Umbilical cord (tissue), 2 donors: ENCODE measurements around the gene CCDC170. TPM values are rescaled to one million over a fixed set of nuclear protein-coding genes. Genes with fewer than 3 reads are reported as not detected.

Source experiments
- DNase-seq: peaks from one replicate; pipeline ENCODE4 v3.0.0-alpha.2; 2015; ENCODE audit warnings: low spot score
- total RNA-seq: library from RNA; depleted of rRNA; stranded (reverse); fragments of >200 nt; gene quantifications from one replicate; pipeline ENCODE4 v1.2.3, GENCODE V29; 2014; ENCODE audit warnings: low replicate concordance; ENCODE audit not compliant: insufficient read depth

The CCDC170 gene
- total RNA-seq, 1 donor from 2014 or later: 1.4 TPM

DNA sequence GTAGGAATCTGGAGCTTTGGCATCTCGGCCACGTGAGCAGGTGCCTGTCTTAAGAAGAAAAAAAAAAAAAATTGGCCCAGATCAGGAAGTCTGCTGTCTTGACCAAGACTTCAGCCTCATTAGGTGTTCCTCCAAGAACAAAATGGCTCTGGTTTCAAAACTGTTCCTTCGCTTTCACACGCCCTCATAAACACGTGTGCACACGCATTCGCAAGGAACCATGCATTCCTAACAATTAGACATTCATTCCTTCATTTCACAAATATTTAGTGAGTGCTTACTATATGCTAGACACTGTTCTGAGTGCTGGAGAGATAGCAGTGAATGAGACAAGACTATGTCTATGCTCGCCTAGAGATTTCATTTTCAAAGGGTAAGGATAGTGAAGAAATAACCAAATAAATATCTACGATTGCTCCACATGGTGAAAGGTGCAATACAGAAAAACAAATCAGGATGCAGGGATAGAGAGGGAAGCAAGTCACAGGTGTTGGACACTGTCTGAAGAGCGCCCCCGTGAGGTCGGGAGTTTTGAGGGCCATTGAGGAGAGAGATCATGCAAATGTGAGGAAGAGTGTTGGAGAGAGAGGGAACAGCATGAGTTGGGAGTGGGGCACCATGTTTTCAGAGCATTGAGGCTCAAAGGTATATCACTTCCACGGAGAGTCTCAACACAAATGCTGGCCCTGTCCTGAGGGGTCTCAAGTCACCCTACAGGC is 53.3 kb downstream of the CCDC170 start:
- DNase-seq: no peak

DNA sequence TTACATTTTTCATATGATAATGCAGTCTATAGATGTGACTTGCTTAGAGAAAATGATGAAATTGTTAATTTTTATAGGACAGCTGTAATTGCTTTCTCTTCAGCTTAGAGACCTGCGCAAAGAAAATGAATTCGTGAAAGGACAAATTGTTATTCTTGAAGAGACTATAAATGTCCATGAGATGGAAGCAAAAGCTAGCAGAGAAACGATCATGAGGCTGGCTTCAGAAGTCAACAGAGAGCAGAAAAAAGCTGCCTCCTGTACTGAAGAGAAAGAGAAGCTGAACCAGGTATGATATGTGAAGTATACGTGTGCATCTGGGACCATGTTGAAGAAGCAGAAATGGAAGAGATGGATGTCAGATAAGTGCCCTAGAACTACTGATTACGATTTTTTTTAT is 54.4 kb downstream of the CCDC170 start:
- no peak for DNase-seq

DNA sequence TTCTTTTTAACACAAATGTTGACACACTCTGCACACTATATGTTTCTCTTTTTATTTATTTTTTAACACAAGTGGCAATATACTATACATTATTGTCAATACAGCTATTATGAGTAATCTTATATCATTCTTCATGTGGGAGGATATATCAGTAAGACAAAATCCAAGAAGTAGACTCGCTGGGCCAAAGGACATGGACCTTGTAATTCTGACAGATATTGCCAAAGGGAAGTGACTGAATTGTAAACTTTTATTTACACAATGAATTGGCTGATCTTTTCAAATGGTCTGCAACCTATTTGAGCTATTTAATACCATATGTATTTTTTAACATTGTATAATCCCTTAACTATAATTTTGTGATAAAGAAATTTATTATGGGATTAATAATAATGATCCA is 56.0 kb downstream of the CCDC170 start:
- no peak for DNase-seq

DNA sequence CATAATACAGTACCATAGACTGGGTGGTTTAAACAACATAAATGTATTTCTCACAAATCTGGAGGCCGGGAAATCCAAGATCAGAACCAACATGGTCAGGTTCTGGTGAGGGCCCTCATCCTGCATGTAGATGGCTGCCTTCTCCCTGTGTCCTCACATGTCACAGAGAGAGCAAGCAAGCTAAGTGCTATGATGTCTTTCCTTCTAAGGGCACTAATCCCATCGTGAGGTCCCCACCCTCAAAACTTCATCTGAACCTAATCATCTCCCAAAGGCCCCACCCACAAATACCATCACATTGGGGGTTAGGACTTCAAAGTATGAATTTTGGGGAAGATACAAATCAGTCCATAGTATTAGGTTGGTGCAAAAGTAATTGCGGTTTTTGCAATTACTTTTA is 56.8 kb downstream of the CCDC170 start:
- no peak for DNase-seq

DNA sequence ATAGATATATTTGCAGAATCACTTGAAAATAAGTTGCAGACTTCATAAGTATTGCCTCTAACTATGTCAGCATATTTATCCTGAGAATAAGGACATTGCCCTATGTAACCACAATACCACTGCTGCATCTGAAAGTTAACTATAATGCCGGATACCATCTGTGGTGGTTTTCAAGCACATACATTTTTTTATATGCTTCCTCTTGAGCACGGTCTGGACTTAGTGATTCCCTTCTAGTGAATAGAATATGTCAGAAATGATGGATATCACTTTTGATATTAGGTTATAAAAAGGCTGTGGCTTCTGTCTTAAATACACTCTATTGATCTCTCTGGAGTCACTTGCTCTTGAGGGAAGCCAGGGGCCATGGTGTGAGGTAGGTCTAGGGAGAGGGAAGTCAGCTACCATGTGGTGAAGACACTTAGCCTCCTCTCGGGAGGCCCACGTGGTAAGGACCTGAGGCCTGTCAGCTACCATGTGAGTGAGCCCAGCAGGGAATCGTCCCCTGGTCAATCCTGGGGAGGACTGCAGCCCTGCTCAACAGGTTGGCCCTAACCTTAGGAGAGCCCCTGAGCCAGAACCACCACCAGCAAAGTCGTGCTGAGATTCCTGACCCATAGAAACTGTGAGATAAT is 57.5 kb downstream of the CCDC170 start:
- no peak for DNase-seq

DNA sequence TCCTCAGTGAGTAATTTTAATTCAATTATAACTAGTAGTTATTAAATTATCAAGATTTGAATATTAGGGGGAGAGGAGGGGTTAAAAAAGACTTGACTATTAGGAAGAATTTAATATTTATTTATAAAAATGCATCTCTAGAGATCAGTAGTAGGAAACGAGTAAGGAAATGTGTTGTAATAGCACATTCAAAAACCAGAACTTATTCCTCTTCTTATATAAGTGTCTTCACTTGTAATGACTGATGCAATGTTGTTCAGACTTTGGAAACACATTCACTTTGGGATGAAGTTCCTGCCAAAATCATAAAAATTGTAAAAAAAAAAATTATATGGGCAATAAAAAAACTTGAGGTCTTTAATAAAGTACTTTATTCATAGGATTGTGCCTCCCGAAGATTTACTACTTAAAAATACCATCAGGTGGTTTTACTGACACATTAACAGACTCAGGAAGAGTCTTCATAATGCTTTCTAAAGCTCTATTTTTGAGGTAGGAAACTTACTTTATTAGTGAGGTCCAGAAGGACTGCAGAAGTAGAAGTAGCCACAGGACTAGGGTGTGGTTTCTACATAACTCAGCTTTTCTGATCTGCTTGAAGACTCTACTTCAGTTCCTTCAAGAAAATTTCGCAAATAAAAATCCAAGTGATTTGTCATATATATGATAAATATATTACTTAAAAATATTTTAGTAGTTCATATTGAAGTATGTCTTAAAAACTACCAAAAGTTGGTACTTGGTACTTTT is 59.8 kb downstream of the CCDC170 start:
- DNase-seq: no peak

DNA sequence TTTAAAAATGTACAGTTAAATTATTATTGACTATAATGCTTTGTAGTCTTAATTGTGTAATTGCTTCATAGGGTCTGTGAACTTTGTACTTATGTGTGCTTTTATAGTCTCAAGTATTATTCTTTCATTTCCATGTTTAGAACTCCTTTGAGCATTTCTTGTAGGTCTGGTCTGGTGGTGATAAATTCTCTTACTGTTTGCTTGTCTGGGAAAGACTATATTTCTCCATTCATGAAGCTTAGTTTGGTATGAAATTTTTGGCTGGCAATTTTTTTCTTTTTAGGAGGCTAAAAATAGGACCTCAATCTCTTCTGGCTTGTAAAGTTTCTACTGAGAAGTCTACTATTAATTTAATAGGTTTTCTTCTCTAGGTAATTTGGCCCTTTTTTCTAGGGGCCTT is 67.4 kb downstream of the CCDC170 start:
- no peak for DNase-seq

DNA sequence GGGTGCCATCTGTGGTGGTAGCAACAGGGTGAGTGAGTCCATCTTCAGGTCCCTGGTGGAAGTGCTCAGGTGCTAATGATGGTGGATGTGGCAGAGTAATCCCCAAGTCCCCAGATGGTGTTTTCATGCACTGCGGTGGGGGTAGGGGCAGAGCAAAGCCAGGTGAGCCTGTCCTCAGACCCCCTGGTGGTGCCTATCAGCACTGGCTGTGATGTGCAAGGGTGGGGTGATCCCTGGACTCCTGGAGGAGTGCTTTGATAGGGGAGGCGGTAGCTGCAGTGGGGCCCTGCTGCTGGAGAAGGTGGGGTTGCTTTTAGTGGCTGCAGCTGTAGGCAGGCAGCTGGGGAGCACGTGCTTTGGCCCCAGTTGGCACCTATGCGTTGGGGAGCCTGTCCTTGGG is 70.8 kb downstream of the CCDC170 start:
- no peak for DNase-seq

DNA sequence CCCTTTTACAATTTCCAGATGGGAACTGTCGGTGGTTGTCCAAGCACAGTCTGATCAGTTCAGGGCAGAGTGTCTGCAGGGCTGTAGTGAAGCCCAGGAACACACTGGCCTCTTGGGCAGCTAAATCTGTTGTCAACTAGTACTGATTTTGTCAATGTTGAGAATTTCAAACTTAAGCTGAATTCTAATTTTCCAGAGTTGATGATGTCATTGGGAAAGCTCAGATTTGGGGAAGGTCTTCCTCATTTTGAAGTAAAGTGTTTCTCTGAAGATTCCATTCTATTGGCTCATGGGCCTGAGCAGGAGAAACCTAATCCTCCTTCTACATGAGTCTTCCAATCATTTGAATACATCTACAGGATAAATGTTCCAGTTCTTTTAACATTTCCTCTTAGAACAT is 72.1 kb downstream of the CCDC170 start:
- no peak for DNase-seq

DNA sequence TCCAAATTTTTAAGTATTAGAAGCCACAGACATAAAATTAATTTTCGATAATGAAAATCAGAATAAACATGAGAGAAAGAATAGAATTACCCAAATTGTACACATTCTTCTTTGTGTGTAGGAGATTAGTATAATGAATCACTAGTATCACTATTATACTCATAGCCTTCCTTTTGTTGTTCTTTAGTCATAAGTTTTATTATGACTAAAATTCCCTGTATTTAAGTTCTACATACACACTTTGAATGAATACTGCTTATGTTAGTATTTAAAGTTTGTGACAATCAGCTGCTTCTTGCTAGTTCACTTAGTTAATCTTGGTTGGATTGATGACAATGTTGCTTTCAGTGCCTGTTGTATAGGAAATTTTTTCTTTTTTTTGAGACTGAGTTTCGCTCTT is 72.7 kb downstream of the CCDC170 start:
- no peak for DNase-seq

DNA sequence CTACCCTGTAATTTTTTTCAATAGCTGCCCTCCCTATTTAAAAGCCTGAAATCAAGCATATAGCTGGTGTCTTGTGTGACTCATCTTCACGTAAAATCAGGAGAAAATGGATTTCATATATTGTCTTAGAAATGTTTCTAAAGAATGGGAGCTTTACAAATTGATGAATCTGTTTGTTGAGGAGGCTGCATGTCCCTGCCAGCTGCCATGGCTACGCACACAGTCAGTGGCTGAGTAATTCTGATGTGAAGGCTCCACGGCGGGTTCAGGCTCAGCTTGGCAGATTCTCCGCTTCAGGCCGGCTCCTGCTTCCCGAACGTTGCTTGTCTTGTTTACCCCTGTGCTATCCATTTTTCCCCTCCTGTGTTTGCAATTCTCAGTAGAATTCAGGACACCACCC is 82.8 kb downstream of the CCDC170 start:
- DNase-seq: no peak

DNA sequence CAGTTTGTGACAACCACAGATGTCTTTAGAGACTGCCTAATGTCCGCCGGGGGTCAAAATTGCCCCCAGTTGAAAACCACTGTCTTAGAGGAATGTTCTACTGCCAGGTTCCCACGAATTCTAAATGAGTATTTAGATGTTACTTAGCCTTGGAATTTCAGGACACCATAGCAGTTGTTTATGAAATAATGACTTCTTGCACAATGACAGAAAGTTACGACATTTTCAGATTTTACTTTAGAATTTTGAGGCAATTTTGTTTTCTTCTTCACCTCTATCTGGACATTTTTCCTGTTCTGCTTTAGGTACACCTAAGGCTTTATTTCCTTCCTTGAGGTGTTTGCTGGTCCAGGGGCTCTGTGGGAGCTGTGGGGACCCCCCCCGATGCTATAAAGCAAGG is 83.4 kb downstream of the CCDC170 start:
- no peak for DNase-seq

DNA sequence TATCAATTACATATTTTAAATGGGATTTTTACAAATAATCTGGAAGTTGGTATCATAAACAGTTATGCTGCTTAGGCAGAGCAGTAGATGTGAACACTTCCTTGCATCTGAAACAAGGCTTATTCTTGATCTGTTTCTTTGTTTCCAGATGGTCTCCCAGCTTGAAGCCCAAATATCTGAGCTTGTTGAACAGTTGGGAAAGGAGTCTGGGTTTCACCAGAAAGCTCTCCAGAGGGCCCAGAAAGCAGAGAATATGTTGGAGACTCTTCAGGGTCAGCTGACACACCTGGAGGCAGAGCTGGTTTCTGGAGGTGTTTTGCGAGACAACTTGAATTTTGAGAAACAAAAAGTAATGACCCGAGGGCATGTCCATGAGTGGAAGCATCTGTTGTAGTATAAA is 91.9 kb downstream of the CCDC170 start:
- no peak for DNase-seq

DNA sequence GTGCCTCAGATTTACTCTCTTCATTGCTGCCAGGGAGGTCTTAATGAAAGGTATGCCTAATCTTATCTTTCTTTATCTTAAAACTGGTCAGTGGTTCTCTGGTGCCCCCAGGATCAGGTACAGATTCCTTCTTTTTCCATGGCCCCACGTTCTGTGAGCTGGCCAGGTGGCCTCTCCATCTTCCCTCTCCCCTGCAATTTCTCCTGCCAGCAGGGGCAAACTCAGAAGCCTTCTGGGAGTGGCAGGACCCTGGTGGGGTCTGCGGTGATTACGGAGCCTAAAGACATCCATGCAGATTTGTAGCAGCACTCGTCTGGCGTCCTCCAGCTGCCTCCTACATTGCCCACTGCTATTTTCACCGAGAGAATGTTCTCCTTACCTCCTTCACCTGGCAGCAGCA is 95.8 kb downstream of the CCDC170 start:
- DNase-seq: no peak

DNA sequence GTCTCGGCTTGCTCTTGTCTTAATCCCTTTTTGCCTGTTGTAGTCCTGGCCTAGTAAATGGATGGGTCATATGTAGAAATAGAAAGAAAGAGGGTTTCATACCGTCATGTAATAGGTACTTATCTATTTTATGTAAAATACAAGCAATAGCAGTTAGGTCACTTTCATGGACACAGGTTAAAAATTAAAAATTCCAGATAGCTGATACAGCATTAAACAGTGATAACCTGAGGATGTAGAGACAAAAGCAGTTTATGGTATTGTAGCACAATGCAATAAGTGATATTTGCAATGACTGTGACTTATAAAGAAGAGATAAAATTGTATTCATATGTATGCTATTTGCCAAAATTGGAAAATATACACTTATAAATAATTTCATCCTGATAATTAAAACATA is 96.9 kb downstream of the CCDC170 start:
- DNase-seq: no peak

DNA sequence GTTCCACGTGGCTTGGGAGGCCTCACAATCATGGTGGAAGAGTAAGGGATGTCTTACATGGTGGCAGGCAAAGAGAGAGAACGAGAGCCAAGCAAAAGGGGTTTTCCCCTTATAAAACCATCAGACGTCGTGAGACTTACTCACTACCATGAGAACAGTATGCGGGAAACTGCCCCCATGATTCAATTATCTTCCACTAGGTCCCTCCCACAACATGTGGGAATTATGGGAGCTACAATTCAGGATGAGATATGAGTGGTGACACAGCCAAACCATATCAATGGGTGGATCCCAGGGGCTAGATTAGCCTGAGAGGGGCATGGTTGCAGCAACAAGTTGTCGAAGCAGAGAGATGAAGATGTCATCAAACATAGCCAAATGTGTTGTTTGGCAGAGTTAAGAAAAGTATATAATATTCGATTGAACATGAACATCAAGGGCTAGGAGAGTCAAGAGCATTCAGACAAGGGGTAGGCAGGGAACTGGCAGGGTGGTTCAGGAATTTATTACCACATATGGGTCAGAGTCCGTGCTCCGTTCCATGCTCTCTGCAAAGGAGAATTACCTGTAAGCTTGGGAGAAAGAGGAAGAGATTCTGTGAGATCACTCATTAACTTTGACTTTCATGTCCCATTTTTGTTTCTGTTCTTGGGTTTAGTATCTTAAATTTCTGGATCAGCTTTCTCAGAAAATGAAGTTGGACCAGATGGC is 98.8 kb downstream of the CCDC170 start:
- DNase-seq: no peak

DNA sequence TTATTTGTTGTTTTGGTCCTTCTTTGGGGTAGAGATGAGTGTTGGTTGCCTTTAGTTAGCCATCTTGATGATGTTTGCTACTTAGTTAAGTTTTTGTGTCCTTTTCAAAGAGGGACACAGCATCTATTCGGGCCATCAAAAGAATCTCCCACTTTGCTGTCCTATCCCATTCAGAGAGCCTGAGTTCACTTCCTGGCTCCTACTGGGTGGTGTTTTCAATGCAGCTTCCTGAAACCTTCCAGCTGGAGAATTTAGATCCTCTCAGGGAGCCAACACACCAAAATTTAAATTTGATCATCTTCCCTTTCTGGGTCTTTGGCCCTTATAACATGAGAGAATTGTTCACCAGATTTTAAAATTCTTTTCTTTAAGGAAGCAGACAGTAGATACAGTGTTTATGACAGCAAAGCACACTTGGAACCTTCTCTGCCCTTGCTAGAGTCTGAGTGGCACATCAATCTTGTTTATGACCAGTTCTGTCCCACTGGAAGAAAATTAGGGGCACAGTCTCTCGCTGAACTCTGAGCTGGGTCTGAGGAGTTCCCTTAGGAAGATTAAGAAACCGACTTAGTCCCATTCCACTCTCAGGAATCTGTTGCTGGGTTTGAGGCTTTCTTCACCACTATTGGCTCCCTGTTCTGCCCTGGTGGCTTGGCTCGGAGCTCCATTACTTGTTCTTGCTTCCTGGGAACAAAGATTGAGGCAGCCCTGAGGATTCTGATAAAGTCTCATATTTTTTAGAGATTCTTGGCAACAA is 115.5 kb downstream of the CCDC170 start:
- no peak for DNase-seq

DNA sequence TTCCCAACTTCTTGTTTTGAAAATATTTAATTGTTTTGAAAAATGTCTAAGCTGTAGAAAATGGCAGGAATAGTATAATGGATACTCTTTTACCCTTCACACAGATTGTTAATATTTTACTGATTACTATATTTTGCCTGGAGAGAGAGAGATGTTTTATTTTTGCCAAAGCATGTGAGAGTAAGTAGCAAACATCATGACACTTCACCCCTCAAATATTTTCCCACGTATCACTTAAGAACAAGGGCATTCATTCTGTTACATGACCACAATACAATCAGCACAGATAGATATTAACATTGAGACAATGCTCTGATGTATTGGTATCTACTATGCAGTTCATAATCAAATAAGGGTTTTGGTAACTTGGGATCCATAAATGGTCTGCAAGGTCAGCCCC is 116.5 kb downstream of the CCDC170 start:
- DNase-seq: no peak

DNA sequence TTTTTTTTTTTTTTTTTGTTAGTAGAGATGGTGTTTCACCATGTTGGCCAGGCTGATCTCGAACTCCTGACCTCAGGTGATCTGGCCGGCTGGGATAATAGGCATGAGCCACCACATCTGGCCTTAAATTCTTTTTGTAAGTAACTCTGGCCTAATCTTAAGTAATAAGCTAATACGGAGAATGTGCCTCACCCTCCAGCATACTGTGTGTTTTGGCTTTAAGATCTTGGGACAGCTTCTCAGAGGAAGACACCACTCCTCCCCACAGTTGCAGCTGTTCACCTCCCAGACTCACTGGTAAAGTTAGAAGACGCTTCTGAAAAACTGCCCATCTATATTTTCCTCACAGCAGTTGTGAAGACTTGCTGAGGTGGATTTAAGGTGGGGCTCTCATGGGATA is 120.8 kb downstream of the CCDC170 start:
- no peak for DNase-seq

DNA sequence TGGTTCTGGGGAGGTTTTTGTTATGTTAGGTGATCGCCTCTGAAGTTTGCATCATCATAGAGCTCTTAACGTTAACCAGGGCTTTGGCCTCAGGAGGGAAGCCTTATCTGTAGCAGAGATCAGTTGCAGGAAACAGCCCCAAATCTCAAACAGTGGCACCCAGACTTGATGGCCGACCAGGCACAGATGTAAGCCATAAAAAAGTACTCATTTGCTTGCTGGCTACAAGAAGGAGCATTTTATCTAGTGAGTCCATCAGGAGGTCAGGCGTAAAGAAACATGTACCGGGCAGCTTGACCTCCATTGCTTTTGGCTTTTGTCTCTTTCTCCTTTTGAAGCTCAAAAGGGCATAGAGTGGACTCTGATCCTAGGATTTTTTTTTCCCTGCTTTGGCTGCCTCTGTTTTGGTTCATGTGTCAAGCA is 122.3 kb downstream of the CCDC170 start:
- DNase-seq: no peak

DNA sequence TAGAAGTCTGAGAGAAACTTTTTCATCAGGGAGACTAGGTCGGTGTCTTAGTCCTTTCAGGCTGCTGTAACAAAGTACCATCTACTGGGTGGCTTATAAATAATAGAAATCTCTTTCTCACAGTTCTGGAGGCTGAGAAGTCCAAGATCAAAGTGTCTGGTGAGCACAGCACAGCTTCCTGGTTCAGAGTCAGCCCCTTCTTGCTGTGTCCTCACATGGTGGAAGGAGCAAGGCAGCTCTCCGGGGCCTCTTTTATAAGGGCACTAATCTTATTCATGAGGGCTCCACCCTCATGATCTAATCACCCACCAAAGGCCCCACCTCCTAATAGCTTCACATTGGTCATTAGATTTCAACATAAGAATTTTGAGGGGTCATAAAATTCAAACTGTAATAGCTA is 122.8 kb downstream of the CCDC170 start:
- no peak for DNase-seq

DNA sequence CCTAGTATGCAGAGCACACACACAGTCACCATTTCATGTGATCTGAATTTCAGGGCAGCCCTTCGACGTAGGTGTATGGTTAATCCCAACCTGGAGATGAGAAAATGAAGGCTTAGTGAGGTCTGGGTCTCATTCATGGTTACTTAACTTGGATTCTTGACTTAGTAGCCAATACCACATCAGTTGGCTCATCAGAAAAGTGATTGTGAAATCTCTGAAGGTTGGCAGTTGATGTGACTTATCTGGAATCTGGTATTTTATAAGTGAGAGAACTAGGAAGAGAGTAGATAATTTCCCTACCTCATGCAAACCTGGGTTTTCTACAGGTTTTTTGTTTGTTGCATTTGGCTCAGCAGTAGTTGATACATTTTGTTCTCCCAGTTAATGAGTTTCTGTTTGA is 123.7 kb downstream of the CCDC170 start:
- DNase-seq: no peak
